ENCODE measurements around the gene PHKG2. TPM values are rescaled to one million over a fixed set of nuclear protein-coding genes. Genes with fewer than 3 reads are reported as not detected.

PHKG2 gene
- total RNA-seq, 1 donor = 40.9 TPM

GRCh38 chr16:30771726-30772125, 23.5 kb downstream of the PHKG2 start:
- no peak for DNase-seq (ENCODE audit: low read depth in 2 of 3, low spot score in 2 of 3)

DNA sequence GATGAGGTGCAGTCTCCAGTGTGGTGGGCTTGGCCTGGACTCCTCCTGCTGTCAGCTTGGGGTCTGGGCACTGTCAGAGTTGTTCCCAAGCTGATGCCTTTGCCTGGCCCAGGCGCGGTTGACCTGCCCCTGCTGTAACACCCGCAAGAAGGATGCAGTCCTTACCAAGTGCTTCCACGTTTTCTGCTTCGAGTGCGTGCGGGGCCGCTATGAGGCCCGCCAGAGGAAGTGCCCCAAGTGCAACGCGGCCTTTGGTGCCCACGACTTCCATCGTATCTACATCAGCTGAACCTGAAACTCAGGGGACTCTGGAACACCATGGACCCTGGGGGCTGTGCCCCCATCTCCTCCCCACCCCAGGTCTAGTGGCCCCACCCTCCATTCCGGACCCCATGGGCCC, 25.6 kb downstream of the PHKG2 start:
- no peak for DNase-seq (ENCODE audit: low read depth in 2 of 3, low spot score in 2 of 3)

DNA sequence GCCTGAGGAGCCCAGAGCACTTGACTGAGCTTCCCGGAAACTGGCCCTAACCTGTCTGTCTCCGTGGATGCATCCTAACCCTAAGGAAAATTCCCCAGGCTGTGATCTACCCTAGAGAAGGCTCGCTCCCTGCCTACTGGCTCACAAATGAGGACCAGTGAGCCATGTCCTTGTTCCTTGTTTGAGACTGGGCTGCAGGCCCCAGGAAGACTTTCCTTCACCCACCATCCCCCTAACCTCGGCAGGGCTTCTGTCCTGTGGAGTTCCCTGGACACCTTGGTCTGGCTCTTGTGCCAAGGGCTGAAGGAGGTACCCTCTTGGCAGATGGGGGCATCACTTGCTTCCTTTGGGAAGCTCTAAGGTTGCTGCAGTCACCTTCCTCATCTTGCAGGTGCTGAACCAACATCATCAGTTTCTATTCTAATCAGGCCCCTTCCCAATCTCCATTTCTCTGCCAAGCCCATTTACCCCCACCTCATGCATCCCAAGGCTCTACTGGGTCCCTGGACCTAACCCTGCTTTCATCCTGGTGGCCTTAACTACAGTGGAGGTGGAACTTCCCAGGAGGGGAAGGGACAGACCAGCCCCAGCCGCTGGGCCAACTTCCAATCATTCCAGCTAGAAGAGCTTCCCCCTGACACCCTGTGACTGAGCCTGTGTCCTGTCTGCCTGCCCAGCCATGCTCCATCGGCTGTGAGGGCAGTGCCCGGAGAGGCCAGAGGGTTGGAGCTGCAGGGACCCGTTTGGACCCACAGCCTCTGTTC, 26.3 kb downstream of the PHKG2 start:
- no peak for DNase-seq (ENCODE audit: low read depth in 2 of 3, low spot score in 2 of 3)

GRCh38 chr16:30775131-30775391, 26.8 kb downstream of the PHKG2 start:
- no peak for DNase-seq (ENCODE audit: low read depth in 2 of 3, low spot score in 2 of 3)

- peak in 2 of 3 donors; percentile 53 to 71 for DNase-seq (ENCODE audit: low read depth in 2 of 3, low spot score in 2 of 3)
These were observed 27.4 kb downstream of the PHKG2 start for GRCh38 chr16:30775392-30776188.

DNA sequence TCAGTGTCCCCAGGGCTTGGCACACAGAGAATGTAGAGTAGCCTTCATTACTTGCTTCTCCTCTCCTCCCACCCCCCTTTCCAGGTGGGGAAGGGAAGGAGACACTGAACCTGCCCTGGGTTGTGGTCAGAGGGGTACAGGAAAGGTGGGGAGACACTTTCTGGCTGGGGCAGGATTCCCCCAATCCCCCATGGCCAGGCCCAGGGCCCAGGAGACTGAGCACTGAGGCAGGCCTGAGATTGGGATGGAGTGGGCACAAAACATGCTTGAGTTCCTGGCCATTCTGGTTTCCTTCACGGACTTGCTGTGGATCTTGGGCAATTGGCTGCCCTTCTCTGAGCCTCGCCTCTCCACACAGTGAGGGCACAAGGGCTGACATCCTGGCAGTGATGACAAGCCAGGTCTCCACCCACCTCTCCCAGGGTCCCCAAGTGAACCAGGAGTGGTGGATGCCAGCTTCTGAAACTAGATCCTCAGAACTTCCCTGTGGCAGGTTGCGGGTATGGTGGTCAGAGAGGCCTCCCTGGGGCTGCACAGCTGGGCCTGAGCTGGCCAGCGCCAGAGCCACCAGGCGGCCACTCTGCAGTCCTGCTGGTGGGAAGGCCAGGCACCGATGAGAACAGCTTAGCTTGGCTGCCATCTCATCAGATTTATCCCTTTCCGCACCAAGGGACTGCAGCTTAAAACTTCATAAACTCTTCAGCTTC, 29.5 kb downstream of the PHKG2 start:
- no peak for DNase-seq (ENCODE audit: low read depth in 2 of 3, low spot score in 2 of 3)

DNA sequence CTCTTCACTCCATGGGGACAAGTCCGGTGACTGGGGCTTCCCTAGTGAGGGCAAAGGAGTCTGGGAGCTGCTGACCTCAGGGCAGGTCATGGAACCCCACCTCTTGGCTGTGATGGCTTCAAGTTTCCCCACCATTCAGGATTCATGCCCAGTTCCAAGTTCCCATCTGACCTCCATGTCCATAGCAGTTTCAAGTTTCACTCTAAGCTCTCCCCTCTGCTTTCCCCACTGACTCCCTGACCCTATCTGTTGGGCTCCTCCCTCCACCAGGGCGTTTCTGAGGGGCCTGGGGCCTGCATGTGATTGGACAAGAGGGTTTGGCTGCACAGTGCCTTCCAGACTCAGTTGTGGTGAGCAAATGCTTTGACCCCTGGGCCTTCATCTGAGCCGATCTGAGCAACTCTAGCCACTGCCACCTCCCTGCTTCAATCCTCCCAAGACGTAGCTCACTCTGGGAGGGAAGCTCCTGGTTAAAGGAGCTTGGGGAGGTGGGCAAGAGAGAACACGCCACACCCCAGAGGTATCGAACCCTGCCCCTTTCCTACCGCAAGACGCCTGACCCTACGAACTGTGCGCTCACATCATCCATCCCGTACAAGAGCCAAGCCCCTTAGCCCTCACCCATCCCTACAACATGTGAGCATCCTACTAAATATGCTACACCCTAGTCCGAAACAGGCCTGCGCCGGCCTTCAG, 30.5 kb downstream of the PHKG2 start:
- DNase-seq (ENCODE audit: low read depth in 2 of 3, low spot score in 2 of 3) = no peak

DNA sequence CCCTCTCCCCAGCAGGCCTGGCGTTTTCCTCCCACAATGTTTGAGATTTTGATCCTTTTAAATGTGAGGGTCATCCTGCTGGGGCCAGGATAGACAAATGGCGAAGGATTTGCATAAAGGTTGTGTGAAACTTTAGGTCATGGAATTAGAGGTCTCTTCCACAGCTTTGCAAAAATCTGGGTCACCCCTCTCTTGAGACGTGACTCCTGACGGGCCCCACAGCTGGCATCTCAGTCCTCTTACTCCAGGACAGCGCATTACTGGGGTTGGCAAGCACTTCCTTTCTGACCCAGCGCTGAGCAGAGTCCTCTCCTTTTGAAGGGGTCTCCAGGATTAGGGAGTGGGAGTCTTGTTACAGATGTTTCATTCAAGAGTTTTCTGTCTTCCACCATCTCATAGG, 31.4 kb downstream of the PHKG2 start:
- no peak for DNase-seq (ENCODE audit: low read depth in 2 of 3, low spot score in 2 of 3)

GRCh38 chr16:30780021-30780420, 31.8 kb downstream of the PHKG2 start:
- no peak for DNase-seq (ENCODE audit: low read depth in 2 of 3, low spot score in 2 of 3)

DNA sequence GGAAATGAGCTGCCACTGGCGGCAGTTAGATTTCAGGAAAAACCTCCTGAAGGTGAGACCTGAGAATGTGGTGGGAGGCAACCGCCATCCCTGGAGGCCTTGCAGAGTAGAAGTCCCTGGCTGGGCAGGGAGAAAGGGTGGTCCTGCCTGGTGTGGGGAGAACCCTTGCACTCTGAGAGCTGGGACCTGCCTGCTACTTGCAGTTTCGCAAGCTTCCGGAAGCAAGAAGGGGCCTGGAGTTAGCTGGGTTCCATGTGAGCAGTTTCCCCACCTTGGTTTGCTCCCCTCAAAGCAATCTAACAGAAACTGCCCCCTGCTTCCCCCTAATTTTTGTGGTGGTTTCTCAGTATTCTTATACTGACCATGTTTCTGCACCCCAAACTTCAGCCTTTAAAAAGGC, 32.3 kb downstream of the PHKG2 start:
- no peak for DNase-seq (ENCODE audit: low read depth in 2 of 3, low spot score in 2 of 3)

- no peak for DNase-seq (ENCODE audit: low read depth in 2 of 3, low spot score in 2 of 3)
These were observed 34.5 kb downstream of the PHKG2 start for GRCh38 chr16:30782486-30783279.

GRCh38 chr16:30783280-30784109, 35.3 kb downstream of the PHKG2 start:
- no peak for DNase-seq (ENCODE audit: low read depth in 2 of 3, low spot score in 2 of 3)

- no peak for DNase-seq (ENCODE audit: low read depth in 2 of 3, low spot score in 2 of 3)
These were observed 36.0 kb downstream of the PHKG2 start for GRCh38 chr16:30784215-30784614.

- no peak for DNase-seq (ENCODE audit: low read depth in 2 of 3, low spot score in 2 of 3)
These were observed 37.2 kb downstream of the PHKG2 start for GRCh38 chr16:30785126-30786106.

DNA sequence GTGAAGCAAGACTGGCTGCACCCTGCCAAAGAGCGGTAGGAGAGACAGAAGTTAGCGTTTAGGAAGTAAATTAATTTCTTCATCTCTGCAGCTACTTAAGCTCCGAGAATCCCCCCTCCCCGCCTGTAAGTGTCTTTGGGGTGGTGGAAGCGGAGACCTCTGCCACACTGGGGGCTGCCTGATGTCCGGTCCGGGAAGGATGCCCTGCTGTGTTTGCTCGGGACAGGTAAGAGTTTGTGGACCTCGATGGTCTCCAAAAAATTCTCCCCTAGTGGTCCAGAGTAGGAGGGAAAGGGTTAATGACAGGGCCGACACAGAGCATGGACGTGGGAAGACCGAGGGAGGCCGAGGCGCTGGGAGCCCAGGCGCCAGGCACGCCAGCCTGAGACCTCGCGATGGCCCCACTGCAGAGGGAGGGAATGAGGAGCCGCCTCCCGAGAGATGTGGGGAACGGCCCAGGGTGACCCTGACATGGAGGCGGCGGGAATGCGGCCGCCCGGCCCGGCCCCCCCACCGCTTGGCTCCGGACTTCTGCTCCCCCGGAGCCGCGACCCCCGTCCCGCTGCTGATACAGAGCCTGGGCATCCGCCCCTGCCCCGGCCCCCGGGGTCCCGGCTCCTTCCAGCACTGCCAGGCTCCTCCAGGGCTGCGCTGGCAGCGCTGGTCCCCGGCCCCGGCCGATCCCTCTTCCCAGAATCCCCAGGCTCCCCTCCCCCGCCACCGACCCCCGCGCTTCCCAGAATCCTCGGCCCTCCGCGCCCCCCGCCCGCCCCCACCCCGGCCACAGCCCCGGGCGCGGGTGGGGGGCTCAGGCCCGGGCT, 38.1 kb downstream of the PHKG2 start:
- no peak for DNase-seq (ENCODE audit: low read depth in 2 of 3, low spot score in 2 of 3)

GRCh38 chr16:30786936-30787612, 38.8 kb downstream of the PHKG2 start, which contains the start of gene ZNF629:
Gene ZNF629, minus strand, starts transcription at chr16:30787205. Its CDS starts 2,723 bp downstream, at chr16:30784482.
- DNase-seq (ENCODE audit: low read depth in 2 of 3, low spot score in 2 of 3) = peak in 2 of 3 donors; percentile 59 to 74

Measured in hematopoietic multipotent progenitor cell (in vitro differentiated cells).